GM12878 (cell line): Measurements from ENCODE around the gene SNX3. TPM values are rescaled to one million over a fixed set of nuclear protein-coding genes. Genes with fewer than 3 reads are reported as not detected.

Experiments used
- ATAC-seq: fragments of 200-7000 bp; cut with Tn5 transposase; 3 replicates; pipeline ENCODE4 v1.9.1; 2020; ENCODE audit warnings: mild to moderate bottlenecking, moderate library complexity
- BruUV-seq: library from RNA; stranded (reverse); fragments of 400-500 nt; replicated peaks from 2 replicates; lab custom pipeline; 2021; lab: Mats Ljungman, UMichigan
- CTCF ChIA-PET: fragments of 300-600 bp; sonication (Branson Sonifier 250); formaldehyde crosslinking; extraction: SDS; loops from one replicate; lab custom pipeline; 2021; ENCODE audit warnings: inconsistent platforms; lab: Yijun Ruan, JAX
- POLR2A ChIA-PET: fragments of 350-600 bp; formaldehyde crosslinking; extraction: SDS; loops from one replicate; lab custom pipeline; 2021; ENCODE audit warnings: inconsistent platforms; lab: Charles Lee
- RAD21 ChIA-PET: fragments of 300-600 bp; sonication (Branson Sonifier 250); formaldehyde crosslinking; loops from one replicate; lab custom pipeline; 2023; ENCODE audit warnings: antibody characterized with exemption; ENCODE audit not compliant: unreplicated experiment; lab: Charles Lee
- SMC1A ChIA-PET: fragments of 300-600 bp; sonication (Branson Sonifier 250); formaldehyde crosslinking; loops from one replicate; lab custom pipeline; 2023; ENCODE audit not compliant: unreplicated experiment, uncharacterized antibody; lab: Charles Lee
- DNase-seq: peaks from one replicate; pipeline ENCODE4 v3.0.0-alpha.2; 2011; ENCODE audit warnings: low read depth, low spot score
- FAIRE-seq: peaks from 3 replicates; lab custom pipeline; 2011; peaks lifted over from hg19 to GRCh38; lab: Jason Lieb, UNC
- H2AFZ ChIP-seq: 2 replicates; pipeline ENCODE4 v1.6.0; 2011; ENCODE audit warnings: low read depth, low read length, control low read depth; ENCODE audit not compliant: control insufficient read depth
- H3K27ac ChIP-seq: 2 replicates; pipeline ENCODE4 v1.5.1; 2011; ENCODE audit warnings: control low read depth; ENCODE audit not compliant: control insufficient read depth, insufficient read depth
- H3K27me3 ChIP-seq, 2 experiments: replicated peaks in 1 of 2; 2 replicates each; pipeline versions ENCODE4 v1.6.0 to v1.6.1; 2011; ENCODE audit warnings: low read length in 1 of 2; ENCODE audit not compliant: control insufficient read depth in 2 of 2, insufficient read depth in 2 of 2
- H3K36me3 ChIP-seq, 2 experiments: 2 replicates each; pipeline ENCODE4 v1.5.1; 2011; ENCODE audit warnings: low read length in 1 of 2; ENCODE audit not compliant: control insufficient read depth in 2 of 2, insufficient read depth in 2 of 2
- H3K4me1 ChIP-seq: 2 replicates; pipeline ENCODE4 v1.6.1; 2011; ENCODE audit warnings: mild to moderate bottlenecking, low read length, moderate library complexity, mixed read lengths; ENCODE audit not compliant: control insufficient read depth, insufficient read depth
- H3K4me2 ChIP-seq: 2 replicates; pipeline ENCODE4 v1.6.0; 2011; ENCODE audit warnings: control low read depth; ENCODE audit not compliant: control insufficient read depth, insufficient read depth
- H3K4me3 ChIP-seq: fragments of 200-600 bp; sonication (generic); 2 replicates; pipeline ENCODE4 v1.5.1; 2016
- H3K79me2 ChIP-seq: 2 replicates; pipeline ENCODE4 v1.6.0; 2011; ENCODE audit warnings: low read length; ENCODE audit not compliant: control insufficient read depth, insufficient read depth
- H3K9ac ChIP-seq: 2 replicates; pipeline ENCODE4 v1.8.0; 2011; ENCODE audit warnings: low read length, control low read depth, mixed read lengths; ENCODE audit not compliant: control insufficient read depth, insufficient read depth
- H3K9me3 ChIP-seq: replicated peaks from 3 replicates; pipeline ENCODE4 v1.5.1; 2011; ENCODE audit warnings: mild to moderate bottlenecking, low read length; ENCODE audit not compliant: control insufficient read depth, insufficient read depth
- H4K20me1 ChIP-seq: 2 replicates; pipeline ENCODE4 v1.6.0; 2011; ENCODE audit not compliant: control insufficient read depth, insufficient read depth
- BACH1 ChIP-seq: fragments of 450-650 bp; IDR thresholded peaks from 2 replicates; pipeline ENCODE4 v1.6.1; 2017; ENCODE audit warnings: mild to moderate bottlenecking, borderline replicate concordance
- CHD1 ChIP-seq: IDR thresholded peaks from 2 replicates; pipeline ENCODE4 v1.6.1; 2012; ENCODE audit warnings: low read depth, low read length, improper control_type of control experiment
- GATAD2B ChIP-seq: fragments of 450-650 bp; conservative IDR thresholded peaks from 2 replicates; pipeline ENCODE4 v1.6.1; 2017; ENCODE audit warnings: low read depth, mild to moderate bottlenecking, moderate library complexity
- IKZF2 ChIP-seq, 2 experiments: fragments of 450-650 bp; IDR thresholded peaks; 2 replicates each; pipeline ENCODE4 v1.6.1; 2017; ENCODE audit warnings: mild to moderate bottlenecking in 2 of 2, moderate library complexity in 2 of 2
- MEF2A ChIP-seq: IDR thresholded peaks from 2 replicates; pipeline ENCODE4 v1.6.1; 2011; ENCODE audit warnings: low read depth, mild to moderate bottlenecking, low read length, moderate library complexity; ENCODE audit not compliant: insufficient read depth
- MEF2B ChIP-seq: fragments of 450-650 bp; IDR thresholded peaks from 2 replicates; pipeline ENCODE4 v1.6.1; 2018; ENCODE audit warnings: mild to moderate bottlenecking, moderate library complexity; ENCODE audit not compliant: partially characterized antibody, poor library complexity, severe bottlenecking
- SREBF1 ChIP-seq: IDR thresholded peaks from 2 replicates; pipeline ENCODE4 v1.6.1; 2012; ENCODE audit warnings: mild to moderate bottlenecking, low read length
- YY1 ChIP-seq: IDR thresholded peaks from 2 replicates; pipeline ENCODE4 v1.6.1; 2011; ENCODE audit warnings: low read depth, mild to moderate bottlenecking, low read length
- ZNF687 ChIP-seq: fragments of 450-650 bp; IDR thresholded peaks from 2 replicates; pipeline ENCODE4 v1.6.1; 2017; ENCODE audit warnings: mild to moderate bottlenecking, moderate library complexity
- WGBS: methylation state at CpG from one replicate; pipeline ENCODE4 v1.1.6; 2016; ENCODE audit warnings: low lambda C conversion rate; ENCODE audit not compliant: insufficient replicate concordance, insufficient coverage; ENCODE audit errors: missing lambda C conversion rate; 5-methylcytosine and 5-hydroxymethylcytosine counted together
- in situ Hi-C: fragments of 300-500 bp; cut with MboI; formaldehyde crosslinking; loops from 9 replicates; pipeline ENCODE4 v1.14.3; 2018; ENCODE audit warnings: mixed read lengths
- intact Hi-C: fragments of 100-400 bp; cut with micrococcal nuclease; formaldehyde crosslinking; loops from one replicate; pipeline ENCODE4 v1.14.2; 2022; ENCODE audit not compliant: unreplicated experiment
- polyA plus RNA-seq, 11 experiments: library from polyadenylated mRNA; depleted of rRNA in 4 of 11; unstranded in 6 of 11; stranded (reverse) in 5 of 11; fragments of >200 nt; fragmentation: Nextera tagmentation in 4 of 11; fragmentation: Illumina TruSeq in 1 of 11; extraction: Ambion mirVana in 4 of 11; extraction: Trizol in 1 of 11; gene quantifications; 1 replicate in 1 of 11; 2 replicates in 10 of 11; pipeline versions ENCODE4 v1.2.1 to v1.2.3, GENCODE V29; 2011 to 2016; ENCODE audit warnings: inconsistent platforms in 2 of 11, missing spikeins in 2 of 11, low read depth in 1 of 11
- total RNA-seq, 4 experiments: library from RNA; depleted of rRNA in 3 of 4; stranded (reverse); fragments of >200 nt in 3 of 4; fragmentation: Illumina TruSeq in 1 of 4; extraction: Trizol in 1 of 4; gene quantifications; 2 replicates each; pipeline versions ENCODE4 v1.2.1 to v1.2.3, GENCODE V29; 2013 to 2021
- TF ChIP-seq, protein P1 (sequence below): fragments of 450-650 bp; IDR thresholded peaks from 2 replicates; pipeline ENCODE4 v1.6.1; 2017; ENCODE audit warnings: low read depth, mild to moderate bottlenecking, moderate library complexity
- TF ChIP-seq, protein P2 (sequence below): IDR thresholded peaks from 2 replicates; pipeline ENCODE4 v1.6.1; 2011; ENCODE audit warnings: borderline replicate concordance, low read depth, mild to moderate bottlenecking, moderate library complexity, low read length; ENCODE audit not compliant: insufficient read depth, poor library complexity, severe bottlenecking
- TF ChIP-seq, protein P3 (sequence below): IDR thresholded peaks from 2 replicates; pipeline ENCODE4 v1.6.1; 2012; ENCODE audit warnings: low read depth, low read length, improper control_type of control experiment
- TF ChIP-seq, protein P4 (sequence below): fragments of 450-650 bp; IDR thresholded peaks from 2 replicates; pipeline ENCODE4 v1.6.1; 2016; ENCODE audit warnings: mild to moderate bottlenecking

Gene SNX3
- total and polyA plus RNA-seq, 10 of the 15 experiments (the other 5 are each of a cell fraction or from before 2014, with no cell fraction given), result 43.7 to 297 (median 95.6) TPM

DNA sequence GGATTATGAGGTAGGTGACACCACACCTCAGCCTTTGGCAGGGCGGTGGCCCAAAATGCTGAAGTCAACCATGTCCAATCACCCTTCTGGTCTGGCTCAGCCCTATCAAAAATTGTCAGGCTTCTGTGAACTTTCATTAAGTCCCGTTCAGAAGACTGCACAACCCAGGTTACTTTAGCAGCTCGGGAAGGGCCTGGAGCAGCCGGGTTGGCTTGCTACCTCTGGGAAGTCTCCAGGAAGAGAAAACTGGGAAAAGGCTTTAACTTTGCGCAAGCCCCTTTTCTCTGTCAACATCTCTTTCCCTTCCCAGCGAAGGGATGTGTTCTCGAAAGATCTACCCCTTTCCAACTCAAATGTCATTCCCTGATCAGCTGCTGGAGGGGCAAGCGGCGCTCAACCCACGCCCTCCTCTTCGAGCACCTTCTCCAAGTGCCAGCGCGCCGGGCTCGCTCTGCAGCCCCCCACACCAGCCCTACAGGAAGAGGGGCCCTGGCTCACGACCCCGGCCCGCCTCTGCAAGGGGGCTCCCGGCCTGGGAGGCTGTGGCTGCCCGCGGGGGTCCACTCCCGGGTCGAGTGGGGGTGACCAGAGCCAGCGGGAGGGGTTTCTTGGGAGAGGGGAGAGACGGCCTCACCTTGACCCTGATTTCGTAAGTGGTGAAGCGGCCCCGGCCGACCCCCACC is 573 bp downstream of the SNX3 start:
- 1% methylated on average over 29 of the region's 29 CpGs for WGBS
- ATAC-seq (peak; percentile 59), FAIRE-seq (no peak), DNase-seq (peak; percentile 25)
- H3K79me2 ChIP-seq, result peaks cover 57% of the 10 kb centered on the region
- no peaks in the 10 kb centered on the region for H4K20me1 ChIP-seq
- H3K4me2 ChIP-seq, result peak overlapping the region; percentile 58
- ChIA-PET CTCF (interaction anchor here (0.7 to 3.1 kb wide), 11 partner anchors 8 to 232 kb away, joined by 3 to 13 read pairs (median 4); no protein-coding TSS in a partner anchor), RAD21 (interaction anchor here (0.5 to 2.6 kb wide), 8 partner anchors 9 to 232 kb away, joined by 3 to 27 read pairs (median 4); partner anchors contain the start of gene AFG1L), POLR2A (interaction anchor here (0.9 to 2.7 kb wide), 4 partner anchors 9 to 99 kb away, joined by 3 to 34 read pairs (median 4); partner anchors contain the start of gene AFG1L), SMC1A (interaction anchor here (0.7 to 1.8 kb wide), 7 partner anchors 9 to 231 kb away, joined by 3 to 9 read pairs (median 4); partner anchors contain the start of gene AFG1L)
- H3K4me3 ChIP-seq, result peak overlapping the region; percentile 94
- peak overlapping the region; percentile 98 for H2AFZ ChIP-seq
- H3K36me3 ChIP-seq, result peaks cover 0 to 5% of the 10 kb centered on the region in 2 experiments; a peak in 1 of 4 replicates
- no TSS peak for BruUV-seq
- H3K4me1 ChIP-seq, result peaks cover 8% of the 10 kb centered on the region
- peak overlapping the region; percentile 99 for H3K27ac ChIP-seq
- no peaks in the 10 kb centered on the region for H3K9me3 ChIP-seq
- H3K27me3 ChIP-seq, result no peaks in the 10 kb centered on the region
- intact Hi-C loops (no loop called here), in situ Hi-C loops (no loop called here)
- H3K9ac ChIP-seq, result peak overlapping the region; percentile 98
- TF ChIP-seq BACH1 (no peak), YY1 (no peak), MEF2B (no peak), IKZF2 (IDR thresholded peaks at IDR 0.05) (peak; percentile 14 to 37), SREBF1 (no peak), CHD1 (no peak), MEF2A (no peak), GATAD2B (peak; percentile 46; the same call in 1 of the 2 replicates), ZNF687 (no peak)
- TF ChIP-seq, protein P1, sequence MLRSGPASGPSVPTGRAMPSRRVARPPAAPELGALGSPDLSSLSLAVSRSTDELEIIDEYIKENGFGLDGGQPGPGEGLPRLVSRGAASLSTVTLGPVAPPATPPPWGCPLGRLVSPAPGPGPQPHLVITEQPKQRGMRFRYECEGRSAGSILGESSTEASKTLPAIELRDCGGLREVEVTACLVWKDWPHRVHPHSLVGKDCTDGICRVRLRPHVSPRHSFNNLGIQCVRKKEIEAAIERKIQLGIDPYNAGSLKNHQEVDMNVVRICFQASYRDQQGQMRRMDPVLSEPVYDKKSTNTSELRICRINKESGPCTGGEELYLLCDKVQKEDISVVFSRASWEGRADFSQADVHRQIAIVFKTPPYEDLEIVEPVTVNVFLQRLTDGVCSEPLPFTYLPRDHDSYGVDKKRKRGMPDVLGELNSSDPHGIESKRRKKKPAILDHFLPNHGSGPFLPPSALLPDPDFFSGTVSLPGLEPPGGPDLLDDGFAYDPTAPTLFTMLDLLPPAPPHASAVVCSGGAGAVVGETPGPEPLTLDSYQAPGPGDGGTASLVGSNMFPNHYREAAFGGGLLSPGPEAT, result no peak
- TF ChIP-seq, protein P2, sequence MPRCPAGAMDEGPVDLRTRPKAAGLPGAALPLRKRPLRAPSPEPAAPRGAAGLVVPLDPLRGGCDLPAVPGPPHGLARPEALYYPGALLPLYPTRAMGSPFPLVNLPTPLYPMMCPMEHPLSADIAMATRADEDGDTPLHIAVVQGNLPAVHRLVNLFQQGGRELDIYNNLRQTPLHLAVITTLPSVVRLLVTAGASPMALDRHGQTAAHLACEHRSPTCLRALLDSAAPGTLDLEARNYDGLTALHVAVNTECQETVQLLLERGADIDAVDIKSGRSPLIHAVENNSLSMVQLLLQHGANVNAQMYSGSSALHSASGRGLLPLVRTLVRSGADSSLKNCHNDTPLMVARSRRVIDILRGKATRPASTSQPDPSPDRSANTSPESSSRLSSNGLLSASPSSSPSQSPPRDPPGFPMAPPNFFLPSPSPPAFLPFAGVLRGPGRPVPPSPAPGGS, result no peak
- TF ChIP-seq, protein P3, sequence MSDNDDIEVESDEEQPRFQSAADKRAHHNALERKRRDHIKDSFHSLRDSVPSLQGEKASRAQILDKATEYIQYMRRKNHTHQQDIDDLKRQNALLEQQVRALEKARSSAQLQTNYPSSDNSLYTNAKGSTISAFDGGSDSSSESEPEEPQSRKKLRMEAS, result no peak
- TF ChIP-seq, protein P4, sequence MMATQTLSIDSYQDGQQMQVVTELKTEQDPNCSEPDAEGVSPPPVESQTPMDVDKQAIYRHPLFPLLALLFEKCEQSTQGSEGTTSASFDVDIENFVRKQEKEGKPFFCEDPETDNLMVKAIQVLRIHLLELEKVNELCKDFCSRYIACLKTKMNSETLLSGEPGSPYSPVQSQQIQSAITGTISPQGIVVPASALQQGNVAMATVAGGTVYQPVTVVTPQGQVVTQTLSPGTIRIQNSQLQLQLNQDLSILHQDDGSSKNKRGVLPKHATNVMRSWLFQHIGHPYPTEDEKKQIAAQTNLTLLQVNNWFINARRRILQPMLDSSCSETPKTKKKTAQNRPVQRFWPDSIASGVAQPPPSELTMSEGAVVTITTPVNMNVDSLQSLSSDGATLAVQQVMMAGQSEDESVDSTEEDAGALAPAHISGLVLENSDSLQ, result no peak
